Ramos (cell line): ENCODE results near the gene PGAP3.

ENCODE experiments used
- in situ Hi-C: fragments of 300-500 bp; cut with MboI; formaldehyde crosslinking; loops from one replicate; pipeline ENCODE4 v1.14.3; 2022; ENCODE audit warnings: low sequenced_read_pairs; ENCODE audit not compliant: unreplicated experiment

The PGAP3 gene

GRCh38 chr17:39641883-39642282 is 46.0 kb downstream of the PGAP3 start:
- in situ Hi-C loops = no loop called here

GRCh38 chr17:39641097-39641496 is 46.8 kb downstream of the PGAP3 start:
- in situ Hi-C loops = no loop called here

GRCh38 chr17:39640591-39641031 is 47.2 kb downstream of the PGAP3 start:
- in situ Hi-C loops = no loop called here

- in situ Hi-C loops = no loop called here
These were observed 48.0 kb downstream of the PGAP3 start for GRCh38 chr17:39639566-39640458.

- in situ Hi-C loops = no loop called here
These were observed 48.8 kb downstream of the PGAP3 start for GRCh38 chr17:39639043-39639442.

- in situ Hi-C loops = no loop called here
These were observed 49.5 kb downstream of the PGAP3 start for GRCh38 chr17:39638317-39638716.

- in situ Hi-C loops = no loop called here
These were observed 50.7 kb downstream of the PGAP3 start, which contains the start of gene STARD3 for GRCh38 chr17:39636927-39637736. STARD3 (plus strand) TSS chr17:39637144; CDS start chr17:39653532, 16,388 bp downstream.

- in situ Hi-C loops = no loop called here
These were observed 51.3 kb downstream of the PGAP3 start for GRCh38 chr17:39636587-39636926.

- in situ Hi-C loops = no loop called here
These were observed 52.2 kb downstream of the PGAP3 start for GRCh38 chr17:39635614-39636176.

- in situ Hi-C loops = no loop called here
These were observed 53.4 kb downstream of the PGAP3 start for GRCh38 chr17:39634384-39634871.

- in situ Hi-C loops = no loop called here
These were observed 54.2 kb downstream of the PGAP3 start for GRCh38 chr17:39633570-39634183.

- in situ Hi-C loops = no loop called here
These were observed 55.5 kb downstream of the PGAP3 start for GRCh38 chr17:39632153-39632941.

GRCh38 chr17:39631403-39631802 is 56.5 kb downstream of the PGAP3 start:
- in situ Hi-C loops = no loop called here

GRCh38 chr17:39629898-39630297 is 58.0 kb downstream of the PGAP3 start:
- in situ Hi-C loops = no loop called here

- in situ Hi-C loops = no loop called here
These were observed 58.4 kb downstream of the PGAP3 start for GRCh38 chr17:39629494-39629880.

- in situ Hi-C loops = no loop called here
These were observed 59.0 kb downstream of the PGAP3 start for GRCh38 chr17:39628655-39629493.

- in situ Hi-C loops = no loop called here
These were observed 59.9 kb downstream of the PGAP3 start for GRCh38 chr17:39627712-39628516.
